Stomach (tissue), 4 donors: Measurements from ENCODE around the gene SPATA20.

Experiments
- POLR2A ChIP-seq, 4 donors: fragments of 450-650 bp; IDR thresholded peaks; one replicate each; pipeline ENCODE4 v1.6.1; 2016; ENCODE audit warnings: antibody characterized with exemption in 4 of 4, control low read depth in 2 of 4, mild to moderate bottlenecking in 1 of 4, moderate library complexity in 1 of 4
- TF ChIP-seq, protein P1 (sequence below), 7 experiments: fragments of 450-650 bp in 4 of 7; fragments of 200-600 bp in 3 of 7; sonication (generic) in 3 of 7; IDR thresholded peaks; one replicate each; pipeline ENCODE4 v1.5.1; 2016 to 2019; ENCODE audit warnings: antibody characterized with exemption in 7 of 7, control low read depth in 2 of 7, mild to moderate bottlenecking in 1 of 7

DNA sequence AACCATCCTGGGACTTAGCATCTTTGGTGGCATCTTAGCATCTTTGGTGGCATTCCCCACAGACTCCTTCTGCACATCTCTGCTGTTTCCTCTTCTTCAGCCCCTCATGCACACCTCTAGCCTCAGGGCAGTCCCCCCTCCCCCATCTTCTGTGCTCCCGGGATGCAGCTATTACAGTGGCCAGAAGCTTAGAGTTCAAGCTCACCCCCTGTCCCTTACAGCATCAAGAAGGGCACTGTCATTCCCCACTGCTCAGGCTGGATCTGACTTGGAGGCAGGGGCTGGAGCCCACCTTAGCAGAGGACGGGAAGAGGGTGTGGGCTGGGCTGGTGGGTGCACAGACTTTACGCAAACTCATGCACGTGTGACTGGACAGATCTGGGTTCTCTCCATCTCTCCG is 13.8 kb upstream of the SPATA20 start:
- TF ChIP-seq, protein P1, sequence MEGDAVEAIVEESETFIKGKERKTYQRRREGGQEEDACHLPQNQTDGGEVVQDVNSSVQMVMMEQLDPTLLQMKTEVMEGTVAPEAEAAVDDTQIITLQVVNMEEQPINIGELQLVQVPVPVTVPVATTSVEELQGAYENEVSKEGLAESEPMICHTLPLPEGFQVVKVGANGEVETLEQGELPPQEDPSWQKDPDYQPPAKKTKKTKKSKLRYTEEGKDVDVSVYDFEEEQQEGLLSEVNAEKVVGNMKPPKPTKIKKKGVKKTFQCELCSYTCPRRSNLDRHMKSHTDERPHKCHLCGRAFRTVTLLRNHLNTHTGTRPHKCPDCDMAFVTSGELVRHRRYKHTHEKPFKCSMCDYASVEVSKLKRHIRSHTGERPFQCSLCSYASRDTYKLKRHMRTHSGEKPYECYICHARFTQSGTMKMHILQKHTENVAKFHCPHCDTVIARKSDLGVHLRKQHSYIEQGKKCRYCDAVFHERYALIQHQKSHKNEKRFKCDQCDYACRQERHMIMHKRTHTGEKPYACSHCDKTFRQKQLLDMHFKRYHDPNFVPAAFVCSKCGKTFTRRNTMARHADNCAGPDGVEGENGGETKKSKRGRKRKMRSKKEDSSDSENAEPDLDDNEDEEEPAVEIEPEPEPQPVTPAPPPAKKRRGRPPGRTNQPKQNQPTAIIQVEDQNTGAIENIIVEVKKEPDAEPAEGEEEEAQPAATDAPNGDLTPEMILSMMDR (IDR thresholded peaks at IDR 0.05), result no peak
- no peak for TF ChIP-seq POLR2A (IDR thresholded peaks at IDR 0.05)
